HG02642 (cell line): Measurements from ENCODE around the gene CXCL10.

Source experiments
- ATAC-seq: cut with Tn5 transposase; IDR thresholded peaks from one replicate; pipeline ENCODE4 v1.9.1; 2021; ENCODE audit warnings: mild to moderate bottlenecking; ENCODE audit not compliant: unreplicated experiment, poor library complexity

The CXCL10 gene

DNA sequence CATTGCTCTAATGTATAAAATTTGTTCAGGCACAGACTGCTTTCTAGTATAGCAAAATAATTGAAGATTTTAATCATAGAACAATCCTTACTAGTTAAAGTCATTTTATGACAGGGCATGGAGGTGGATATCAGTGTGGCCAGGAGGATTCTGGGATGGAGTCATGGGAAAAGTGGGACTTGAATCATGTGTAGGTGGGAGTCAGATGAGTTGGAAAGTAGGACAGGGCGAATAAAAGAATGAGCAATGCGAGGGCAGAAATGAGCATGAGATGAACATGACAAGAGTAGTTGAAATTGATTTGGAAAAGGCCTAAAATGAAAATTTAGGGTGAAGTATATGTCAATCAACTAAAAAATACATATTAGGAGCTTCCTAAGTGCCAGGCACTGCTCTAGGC lies 25.4 kb downstream of the CXCL10 start:
- no peak for ATAC-seq

DNA sequence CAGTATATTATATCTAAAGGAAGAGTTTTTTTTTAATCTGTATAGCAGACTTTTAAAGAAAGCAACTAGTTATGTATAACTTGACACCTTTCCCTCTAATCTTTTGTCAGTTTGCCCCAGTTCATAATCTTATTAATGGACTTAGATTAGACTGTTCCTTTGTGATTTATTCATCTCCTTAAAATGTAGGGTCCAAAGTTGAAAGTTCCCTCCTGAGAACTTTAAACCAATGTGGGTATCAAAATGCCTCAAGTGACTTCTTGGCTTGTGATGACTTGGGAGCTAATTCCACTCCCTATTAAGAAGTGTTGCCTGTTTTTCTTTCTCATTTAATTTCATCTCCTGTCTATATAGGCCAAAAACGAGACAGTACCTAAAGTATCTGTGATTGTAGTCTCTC lies 26.2 kb downstream of the CXCL10 start:
- no peak for ATAC-seq

DNA sequence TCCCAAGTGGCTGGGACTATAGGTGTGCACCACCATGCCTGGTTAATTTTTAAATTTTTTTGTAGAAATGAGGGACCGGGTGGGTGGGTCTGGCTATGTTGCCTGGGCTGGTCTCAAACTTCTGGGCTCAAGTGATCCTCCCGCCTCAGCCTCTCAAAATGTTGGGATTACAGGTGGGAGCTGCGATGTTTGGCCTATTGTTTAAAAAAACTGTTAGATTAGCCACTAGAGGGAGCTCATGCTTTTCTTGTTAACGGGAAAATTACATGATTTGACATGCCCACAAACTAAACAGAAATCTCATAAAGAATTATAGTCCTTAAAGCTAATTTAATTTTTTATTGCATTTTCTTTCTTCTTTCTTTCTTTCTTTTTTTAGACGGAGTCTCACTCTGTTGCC lies 27.6 kb downstream of the CXCL10 start:
- no peak for ATAC-seq

DNA sequence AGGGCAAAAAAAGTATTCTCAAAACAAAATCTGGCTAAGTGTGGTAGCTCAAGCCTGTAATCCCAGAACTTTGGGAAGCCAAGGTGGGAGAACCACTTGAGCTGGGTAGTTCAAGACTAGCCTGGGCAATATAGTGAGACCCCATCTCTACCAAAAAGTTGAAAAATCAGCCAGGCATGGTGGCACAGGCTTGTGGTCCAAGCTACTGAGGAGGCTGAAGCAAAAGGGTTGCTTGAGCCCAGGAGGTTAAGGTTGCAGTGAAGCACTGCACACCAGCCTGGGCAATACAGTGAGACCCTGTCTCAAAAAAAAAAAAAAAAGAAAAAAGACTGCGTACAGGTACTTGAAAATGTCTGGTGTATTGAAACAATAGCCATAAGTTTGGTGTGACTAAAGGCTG lies 30.8 kb downstream of the CXCL10 start:
- ATAC-seq, result no peak

GRCh38 chr4:75989846-75990528 lies 33.3 kb downstream of the CXCL10 start:
- ATAC-seq, result no peak

- no peak for ATAC-seq
Observed at GRCh38 chr4:75985116-75985515, 38.2 kb downstream of the CXCL10 start.

DNA sequence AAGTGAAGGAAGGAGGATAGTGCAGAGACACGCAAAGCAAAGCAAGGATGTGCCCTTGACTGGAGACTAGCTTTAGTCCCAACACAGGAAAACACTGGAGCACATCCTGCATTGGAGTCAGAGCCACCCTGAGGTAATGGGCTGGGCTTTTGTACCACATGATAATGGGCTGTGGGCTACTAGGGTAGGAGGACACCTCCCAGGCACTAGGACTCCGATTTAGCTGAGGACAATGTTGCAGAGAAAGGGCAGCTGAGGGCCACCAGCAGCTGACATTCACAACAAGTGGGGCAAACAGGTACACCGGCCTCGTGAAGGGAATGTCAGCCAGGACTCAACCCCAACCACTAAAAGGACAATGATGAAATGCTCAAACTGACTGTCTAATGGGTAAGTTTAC lies 42.7 kb downstream of the CXCL10 start:
- no peak for ATAC-seq

- ATAC-seq, result no peak
Observed at GRCh38 chr4:75976177-75976576, 47.1 kb downstream of the CXCL10 start.

DNA sequence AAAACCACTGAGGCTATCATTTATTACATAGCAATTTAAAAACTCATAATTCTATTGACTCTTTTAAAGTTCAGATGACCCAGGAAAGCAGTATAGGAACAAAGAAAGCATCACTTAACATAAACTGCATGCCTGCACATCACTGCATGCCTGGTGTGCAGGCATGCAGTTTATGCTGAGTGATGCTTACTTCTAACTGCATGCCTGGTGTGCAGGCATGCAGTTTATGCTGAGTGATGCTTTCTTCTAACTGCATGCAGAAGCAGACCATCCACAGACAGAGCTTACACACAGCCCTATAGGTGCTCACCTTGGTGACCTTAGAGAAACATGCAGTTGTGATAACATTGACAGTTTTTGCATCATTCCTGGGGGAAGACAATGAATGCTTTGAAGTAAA lies 49.5 kb downstream of the CXCL10 start:
- ATAC-seq, result no peak
